ENCODE results near the gene INSC.

The INSC gene

DNA sequence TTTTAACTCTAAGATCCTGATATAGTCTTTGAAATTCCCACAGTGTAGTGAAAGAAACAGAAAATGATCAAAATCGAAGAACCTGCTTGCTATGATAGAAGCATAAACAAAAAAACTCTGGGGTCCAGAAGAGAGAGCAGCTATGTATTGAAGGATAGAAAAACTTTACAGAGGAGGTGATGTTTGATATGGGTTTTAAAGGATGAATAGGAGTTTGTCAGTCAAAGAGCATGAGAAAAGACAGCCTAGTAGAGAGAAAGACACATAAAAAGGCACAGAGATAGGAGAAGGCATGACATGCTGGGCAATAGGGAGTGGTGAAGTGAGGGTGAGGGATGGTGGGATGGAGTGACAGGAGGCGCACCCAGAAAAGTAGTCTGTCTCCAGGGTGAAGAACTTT, 168.0 kb downstream of the INSC start:
- no peaks in the 10 kb centered on the region for H3K4me1 ChIP-seq (ENCODE audit: control insufficient read depth, insufficient read depth, low read length)
- POLR2A ChIA-PET: no interaction called here
- no peaks in the 10 kb centered on the region for H3K36me3 ChIP-seq (ENCODE audit: control insufficient read depth in 2 of 2, insufficient read depth in 1 of 2, low read length in 2 of 2)
- no peaks in the 10 kb centered on the region for H3K9me3 ChIP-seq (ENCODE audit: control insufficient read depth, insufficient read depth, low read depth, low read length)
- no peak overlapping the region for H3K4me3 ChIP-seq (ENCODE audit: low read depth, low read length)
- TF ChIP-seq MZF1 (tag by site-specific recombination; IDR thresholded peaks at IDR 0.05; ENCODE audit: borderline replicate concordance): no peak
- TF ChIP-seq ZFP3 (tag by site-specific recombination; IDR thresholded peaks at IDR 0.05; ENCODE audit: low read depth): peak; percentile 81
- CTCF ChIA-PET: no interaction called here
- no peak overlapping the region for H3K27ac ChIP-seq (ENCODE audit: extremely low read depth, low read depth, low read length)

DNA sequence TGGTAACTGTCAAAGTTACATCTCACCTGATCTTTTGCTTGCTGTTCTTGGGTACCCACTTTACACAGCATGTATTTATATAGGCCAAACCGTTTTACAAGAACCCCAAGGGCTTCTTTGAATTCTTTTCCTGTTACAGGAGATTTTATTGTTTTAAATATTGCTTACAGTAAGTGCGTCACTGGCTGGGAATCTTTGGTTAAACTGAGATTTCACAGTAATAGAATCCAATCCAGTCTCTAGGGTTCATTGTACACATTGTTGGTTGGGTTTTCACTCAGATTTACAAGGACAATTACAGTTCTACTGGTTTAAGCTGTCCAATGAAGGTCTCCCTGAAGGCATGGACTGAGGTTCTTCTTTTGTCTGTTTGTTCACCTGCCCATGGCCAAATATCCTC, 171.7 kb downstream of the INSC start:
- CTCF ChIA-PET: no interaction called here
- H3K4me1 ChIP-seq (ENCODE audit: control insufficient read depth, insufficient read depth, low read length): 0 out of 2 replicates have a peak, but pooled peaks cover 4% of the 10 kb centered on the region

DNA sequence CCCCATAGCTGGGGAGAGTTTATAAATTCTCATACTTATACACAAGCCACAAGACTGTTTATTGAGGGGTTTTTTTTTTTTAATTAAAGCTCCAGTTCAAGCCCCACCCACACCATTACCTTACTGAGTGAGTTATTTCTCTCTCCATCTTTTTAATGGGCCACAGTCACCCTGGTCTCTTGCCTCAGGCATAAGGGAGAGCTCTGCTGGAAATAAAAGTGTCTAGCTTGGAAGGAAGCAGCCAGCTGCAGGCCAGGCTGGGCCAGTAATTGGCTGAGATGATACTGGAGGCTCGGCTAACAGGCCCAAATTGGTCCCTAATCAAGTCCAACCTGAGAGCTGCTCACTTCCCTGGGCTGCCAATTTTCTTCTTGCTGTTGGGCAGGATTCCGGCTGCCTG, 174.1 kb downstream of the INSC start:
- TF ChIP-seq ZNF785 (tag by site-specific recombination; IDR thresholded peaks at IDR 0.05) (no peak), ZSCAN16 (tag by site-specific recombination; IDR thresholded peaks at IDR 0.05) (0 out of 2 replicates have a peak, but pooled peaks have one; percentile 41)
- H3K9me3 ChIP-seq (ENCODE audit: control insufficient read depth, insufficient read depth, low read depth, low read length): no peaks in the 10 kb centered on the region
- CTCF ChIA-PET: interaction anchor here (0.6 to 1.2 kb wide), 2 partner anchors 12 to 106 kb away, joined by 4 to 5 read pairs; no protein-coding TSS in a partner anchor
- no peak overlapping the region for H3K4me3 ChIP-seq (ENCODE audit: low read depth, low read length)
- H3K4me1 ChIP-seq (ENCODE audit: control insufficient read depth, insufficient read depth, low read length): 0 out of 2 replicates have a peak, but pooled peaks cover 4% of the 10 kb centered on the region
- no peaks in the 10 kb centered on the region for H3K36me3 ChIP-seq (ENCODE audit: control insufficient read depth in 2 of 2, insufficient read depth in 1 of 2, low read length in 2 of 2)
- H3K27ac ChIP-seq (ENCODE audit: extremely low read depth, low read depth, low read length): no peak overlapping the region
- POLR2A ChIA-PET: interaction anchor here (0.7 kb wide), 1 partner anchor 363 kb away, joined by 3 read pairs; no protein-coding TSS in a partner anchor

More for the DNA sequence above, 171.7 kb downstream of the INSC start:
- POLR2A ChIA-PET: no interaction called here
- TF ChIP-seq ZNF623 (tag by site-specific recombination; IDR thresholded peaks at IDR 0.05) (no peak), HOXD13 (CRISPR knock-in tag; IDR thresholded peaks at IDR 0.05; ENCODE audit: borderline replicate concordance) (peak; percentile 68; the same call in 1 of the 2 replicates), ZNF248 (tag by site-specific recombination; IDR thresholded peaks at IDR 0.05) (no peak), ZNF785 (tag by site-specific recombination; IDR thresholded peaks at IDR 0.05) (no peak), FEZF1 (tag by site-specific recombination; IDR thresholded peaks at IDR 0.05) (0 out of 2 replicates have a peak, but pooled peaks have one; percentile 13), KLF10 (tag by site-specific recombination; IDR thresholded peaks at IDR 0.05) (no peak), ZFP37 (tag by site-specific recombination; IDR thresholded peaks at IDR 0.05) (no peak), ZNF529 (tag by site-specific recombination; IDR thresholded peaks at IDR 0.05; ENCODE audit: insufficient replicate concordance) (no peak), ZFP3 (tag by site-specific recombination; IDR thresholded peaks at IDR 0.05; ENCODE audit: low read depth) (no peak), ZNF654 (tag by site-specific recombination; IDR thresholded peaks at IDR 0.05; ENCODE audit: low read depth) (no peak), ZNF548 (tag by site-specific recombination; IDR thresholded peaks at IDR 0.05) (no peak), ZNF571 (tag by site-specific recombination; IDR thresholded peaks at IDR 0.05) (no peak)
- no peaks in the 10 kb centered on the region for H3K9me3 ChIP-seq (ENCODE audit: control insufficient read depth, insufficient read depth, low read depth, low read length)
- no peak overlapping the region for H3K27ac ChIP-seq (ENCODE audit: extremely low read depth, low read depth, low read length)
- H3K36me3 ChIP-seq (ENCODE audit: control insufficient read depth in 2 of 2, insufficient read depth in 1 of 2, low read length in 2 of 2): no peaks in the 10 kb centered on the region
- no peak overlapping the region for H3K4me3 ChIP-seq (ENCODE audit: low read depth, low read length)

DNA sequence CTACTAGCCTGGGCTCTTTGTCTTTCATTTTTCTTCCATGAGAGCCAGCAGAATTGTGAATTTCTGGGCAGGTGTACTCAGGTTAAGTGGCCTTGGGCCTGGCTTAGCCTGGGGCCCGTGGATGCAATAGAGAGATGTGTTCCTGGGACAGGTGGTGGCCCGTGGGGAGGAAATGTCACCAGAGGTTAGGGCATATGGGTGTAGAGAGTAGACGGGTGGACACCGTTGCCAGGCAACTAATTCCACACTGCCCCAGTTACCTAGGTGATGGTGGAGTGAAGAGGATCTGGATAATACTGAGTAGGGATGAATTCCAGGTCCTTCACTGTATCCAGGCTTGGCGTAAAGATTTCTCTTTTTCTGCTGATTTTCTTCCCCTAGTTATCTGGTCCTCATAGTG, 175.0 kb downstream of the INSC start:
- 0 out of 2 replicates have a peak, but pooled peaks cover 4% of the 10 kb centered on the region for H3K4me1 ChIP-seq (ENCODE audit: control insufficient read depth, insufficient read depth, low read length)
- TF ChIP-seq ZNF324 (tag by site-specific recombination; IDR thresholded peaks at IDR 0.05) (no peak), TCF7L2 (IDR thresholded peaks at IDR 0.05; ENCODE audit: borderline replicate concordance, low read depth, low read length) (no peak), ZNF112 (tag by site-specific recombination; IDR thresholded peaks at IDR 0.05) (no peak), ZNF302 (tag by site-specific recombination; IDR thresholded peaks at IDR 0.05; ENCODE audit: low read depth) (no peak), ZNF623 (tag by site-specific recombination; IDR thresholded peaks at IDR 0.05) (no peak), SP7 (tag by site-specific recombination; IDR thresholded peaks at IDR 0.05) (no peak), ZNF350 (tag by site-specific recombination; IDR thresholded peaks at IDR 0.05) (no peak)
- H3K4me3 ChIP-seq (ENCODE audit: low read depth, low read length): no peak overlapping the region
- H3K36me3 ChIP-seq (ENCODE audit: control insufficient read depth in 2 of 2, insufficient read depth in 1 of 2, low read length in 2 of 2): no peaks in the 10 kb centered on the region
- ChIA-PET POLR2A (no interaction called here), CTCF (no interaction called here)
- H3K27ac ChIP-seq (ENCODE audit: extremely low read depth, low read depth, low read length): no peak overlapping the region
- H3K9me3 ChIP-seq (ENCODE audit: control insufficient read depth, insufficient read depth, low read depth, low read length): no peaks in the 10 kb centered on the region

All from HEK293 (cell line).